K562 (cell line): ENCODE results near the gene SNX20. TPM values are rescaled to one million over a fixed set of nuclear protein-coding genes. Genes with fewer than 3 reads are reported as not detected.

ENCODE experiments used
- ATAC-seq: fragments of 200-7000 bp; cut with Tn5 transposase; 3 replicates; pipeline ENCODE4 v1.9.1; 2020; ENCODE audit warnings: moderate library complexity
- BruUV-seq: library from RNA; stranded (reverse); fragments of 400-500 nt; replicated peaks from 2 replicates; lab custom pipeline; 2021; lab: Mats Ljungman, UMichigan
- CTCF ChIA-PET: fragments of 300-600 bp; formaldehyde crosslinking; extraction: SDS; loops from one replicate; lab custom pipeline; 2021; ENCODE audit warnings: low intra/inter-chr PET ratio; lab: Yijun Ruan, JAX
- POLR2A ChIA-PET: fragments of 300-600, 350-650 bp; sonication (Branson Sonifier 250); formaldehyde crosslinking; extraction: SDS; loops from one replicate; lab custom pipeline; 2021; ENCODE audit warnings: antibody characterized with exemption, inconsistent platforms; lab: Yijun Ruan, JAX
- DNase-seq, 4 experiments: peaks; one replicate each; pipeline versions ENCODE4 v3.0.0 to v3.0.0-alpha.2; 2011 to 2018; ENCODE audit warnings: low spot score in 3 of 4, mixed read lengths in 3 of 4; ENCODE audit errors: extremely low read depth in 1 of 4
- FAIRE-seq: peaks from 2 replicates; lab custom pipeline; 2011; peaks lifted over from hg19 to GRCh38; lab: Jason Lieb, UNC
- H2AFZ ChIP-seq: 2 replicates; pipeline ENCODE4 v1.6.0; 2011; ENCODE audit warnings: low read depth, low read length, control low read depth, inconsistent platforms
- H3K27ac ChIP-seq: fragments of 200-600 bp; 3 replicates; pipeline ENCODE4 v1.8.0; 2011; ENCODE audit warnings: low read depth, mild to moderate bottlenecking, control low read depth, inconsistent platforms, low read length, moderate library complexity, mixed read lengths; ENCODE audit errors: extremely low read depth
- H3K27me3 ChIP-seq, 2 experiments: fragments of 300-600 bp in 1 of 2; 2 replicates in 1 of 2; 3 replicates in 1 of 2; pipeline versions ENCODE4 v1.6.0 to v1.8.0; 2011; ENCODE audit warnings: inconsistent platforms in 2 of 2, low read length in 2 of 2, mild to moderate bottlenecking in 1 of 2, mixed read lengths in 1 of 2, moderate library complexity in 1 of 2; ENCODE audit not compliant: control insufficient read depth in 2 of 2, insufficient read depth in 2 of 2
- H3K36me3 ChIP-seq: fragments of 300-600 bp; 3 replicates; pipeline ENCODE4 v1.8.0; 2011; ENCODE audit warnings: mild to moderate bottlenecking, low read length, inconsistent platforms; ENCODE audit not compliant: control insufficient read depth, insufficient read depth
- H3K4me1 ChIP-seq, 2 experiments: fragments of 200-600 bp in 1 of 2; replicated peaks in 1 of 2; 2 replicates in 1 of 2; 3 replicates in 1 of 2; pipeline versions ENCODE4 v1.5.1 to v1.8.0; 2011; ENCODE audit warnings: inconsistent platforms in 2 of 2, low read length in 2 of 2, mild to moderate bottlenecking in 1 of 2, mixed read lengths in 1 of 2, moderate library complexity in 1 of 2; ENCODE audit not compliant: control insufficient read depth in 2 of 2, insufficient read depth in 2 of 2
- H3K4me2 ChIP-seq: 2 replicates; pipeline ENCODE4 v1.6.1; 2011; ENCODE audit warnings: low read length, control low read depth, inconsistent platforms, mixed read lengths; ENCODE audit not compliant: insufficient read depth
- H3K4me3 ChIP-seq: fragments of 200-600 bp; sonication (generic), shearing (Covaris generic); 2 replicates; pipeline ENCODE4 v1.5.1; 2016; ENCODE audit warnings: control low read depth, inconsistent platforms
- H3K79me2 ChIP-seq: fragments of 200-600 bp; 3 replicates; pipeline ENCODE4 v1.8.0; 2011; ENCODE audit warnings: low read length, inconsistent platforms; ENCODE audit not compliant: control insufficient read depth, insufficient read depth
- H3K9ac ChIP-seq, 2 experiments: 2 replicates each; pipeline versions ENCODE4 v1.6.0 to v1.6.1; 2011; ENCODE audit warnings: low read depth in 2 of 2, low read length in 2 of 2, control low read depth in 1 of 2, inconsistent platforms in 1 of 2, mild to moderate bottlenecking in 1 of 2, mixed read lengths in 1 of 2; ENCODE audit not compliant: insufficient read depth in 1 of 2
- H3K9me1 ChIP-seq: one replicate; pipeline ENCODE4 v1.6.0; 2011; ENCODE audit warnings: inconsistent platforms, mild to moderate bottlenecking, low read length, moderate library complexity; ENCODE audit not compliant: control insufficient read depth, insufficient read depth
- H3K9me3 ChIP-seq: replicated peaks from 2 replicates; pipeline ENCODE4 v1.5.1; 2011; ENCODE audit warnings: low read depth, low read length, inconsistent platforms; ENCODE audit not compliant: control insufficient read depth, insufficient read depth
- H4K20me1 ChIP-seq: replicated peaks from 2 replicates; pipeline ENCODE4 v1.6.1; 2011; ENCODE audit warnings: low read length, inconsistent platforms, mixed read lengths; ENCODE audit not compliant: control insufficient read depth, insufficient read depth
- ATF1 ChIP-seq, 2 experiments: fragments of 450-650 bp in 1 of 2; IDR thresholded peaks; 2 replicates each; pipeline ENCODE4 v1.6.1; 2016; ENCODE audit warnings: missing compliant biosample characterization in 1 of 2, missing genetic modification characterization in 1 of 2
- C11orf30 ChIP-seq: fragments of 450-650 bp; IDR thresholded peaks from 2 replicates; pipeline ENCODE4 v1.6.1; 2016; ENCODE audit warnings: low read depth, mild to moderate bottlenecking
- CHAMP1 ChIP-seq: fragments of 450-650 bp; IDR thresholded peaks from 2 replicates; pipeline ENCODE4 v1.6.1; 2016; ENCODE audit warnings: mild to moderate bottlenecking
- E2F4 ChIP-seq: sonication (generic); formaldehyde crosslinking; IDR thresholded peaks from 2 replicates; pipeline ENCODE4 v1.8.0; 2022; ENCODE audit warnings: mild to moderate bottlenecking, low read depth, missing genetic modification reagents
- FOSL1 ChIP-seq: fragments of 200-800 bp; sonication (Bioruptor generic); conservative IDR thresholded peaks from 2 replicates; pipeline ENCODE4 v1.6.1; 2016; ENCODE audit warnings: missing genetic modification characterization, missing compliant biosample characterization
- GTF3C2 ChIP-seq: IDR thresholded peaks from 3 replicates; pipeline ENCODE4 v1.6.1; 2011; ENCODE audit warnings: borderline replicate concordance, mild to moderate bottlenecking, moderate library complexity; ENCODE audit not compliant: insufficient read length; ENCODE audit errors: extremely low read depth
- HMG20B ChIP-seq: fragments of 250-450 bp; sonication (Bioruptor Pico); IDR thresholded peaks from 2 replicates; pipeline ENCODE4 v1.5.0; 2021; ENCODE audit warnings: mild to moderate bottlenecking
- KHSRP ChIP-seq: fragments of 450-650 bp; IDR thresholded peaks from 2 replicates; pipeline ENCODE4 v1.6.1; 2017
- KLF10 ChIP-seq: fragments of 250-450 bp; sonication (Bioruptor Pico); IDR thresholded peaks from 2 replicates; pipeline ENCODE4 v1.6.1; 2021; ENCODE audit warnings: matching md5 sums
- MTA3 ChIP-seq: fragments of 450-650 bp; formaldehyde crosslinking; IDR thresholded peaks from 2 replicates; pipeline ENCODE4 v1.6.1; 2017; ENCODE audit warnings: mild to moderate bottlenecking, borderline replicate concordance
- NCOA2 ChIP-seq, 2 experiments: fragments of 450-650 bp; IDR thresholded peaks; 2 replicates each; pipeline ENCODE4 v1.6.1; 2018; ENCODE audit warnings: mild to moderate bottlenecking in 2 of 2, moderate library complexity in 1 of 2; ENCODE audit not compliant: partially characterized antibody in 2 of 2
- NCOR1 ChIP-seq: fragments of 450-650 bp; IDR thresholded peaks from 2 replicates; pipeline ENCODE4 v1.6.1; 2016; ENCODE audit warnings: mild to moderate bottlenecking, moderate library complexity
- PHB2 ChIP-seq: fragments of 450-650 bp; IDR thresholded peaks from 2 replicates; pipeline ENCODE4 v1.6.1; 2017; ENCODE audit warnings: low read depth
- ZNF561 ChIP-seq: fragments of 450-650 bp; formaldehyde crosslinking; conservative IDR thresholded peaks from 2 replicates; pipeline ENCODE4 v1.4.0; 2020; ENCODE audit warnings: mild to moderate bottlenecking, moderate library complexity
- ZNF785 ChIP-seq: fragments of 250-450 bp; sonication (Bioruptor Pico); IDR thresholded peaks from 2 replicates; pipeline ENCODE4 v1.4.0; 2020; ENCODE audit warnings: mild to moderate bottlenecking
- WGBS: fragments of 100-300 bp; shearing (Covaris generic); methylation state at CpG from one replicate; pipeline ENCODE4 v1.1.6; 2016; ENCODE audit warnings: low coverage, mixed read lengths; ENCODE audit not compliant: insufficient coverage; ENCODE audit errors: missing lambda C conversion rate; 5-methylcytosine and 5-hydroxymethylcytosine counted together
- in situ Hi-C: fragments of 300-500 bp; cut with MboI; formaldehyde crosslinking; loops from 4 replicates; pipeline ENCODE4 v1.15.0; 2018; ENCODE audit warnings: inconsistent platforms, mixed read lengths
- intact Hi-C: fragments of 100-400 bp; cut with micrococcal nuclease; formaldehyde crosslinking; loops from 2 replicates; pipeline ENCODE4 v1.14.2; 2022
- polyA plus RNA-seq, 8 experiments: library from polyadenylated mRNA; depleted of rRNA in 4 of 8; stranded (reverse) in 5 of 8; unstranded in 3 of 8; fragments of >200 nt; fragmentation: Nextera tagmentation in 2 of 8; fragmentation: Illumina TruSeq in 1 of 8; extraction: Ambion mirVana in 2 of 8; extraction: Trizol in 1 of 8; gene quantifications; 2 replicates each; pipeline versions ENCODE4 v1.2.1 to v1.2.3, GENCODE V29; 2011 to 2014; ENCODE audit warnings: inconsistent platforms in 1 of 8, missing spikeins in 1 of 8
- total RNA-seq, 7 experiments: library from RNA; depleted of rRNA in 6 of 7; stranded (reverse); fragments of >200 nt in 6 of 7; fragmentation: Illumina TruSeq in 2 of 7; extraction: Trizol in 2 of 7; gene quantifications; 2 replicates each; pipeline versions ENCODE4 v1.2.1 to v1.2.3, GENCODE V29; 2011 to 2021; ENCODE audit warnings: low replicate concordance in 1 of 7

SNX20 gene
- total and polyA plus RNA-seq, 9 of the 15 experiments (the other 6 are each of a cell fraction or from before 2014, with no cell fraction given), result 0.04 to 0.07 TPM; not detected in 7

- no peak for TF ChIP-seq PHB2
- TF ChIP-seq GTF3C2, result no peak
- TF ChIP-seq MTA3, result no peak
- TF ChIP-seq NCOR1, result no peak
- TF ChIP-seq C11orf30, result no peak
- TF ChIP-seq FOSL1 (tag), result no peak
- TF ChIP-seq, all 486 proteins: peak for 0
Observed at GRCh38 chr16:50629334-50629733, 51.8 kb downstream of the SNX20 start (continued).

- no peak overlapping the region for H3K9ac ChIP-seq
- WGBS, result 2% methylated on average over 9 of the region's 9 CpGs
- 0 out of 2 replicates have a peak, but pooled peaks cover 4% of the 10 kb centered on the region for H4K20me1 ChIP-seq
- BruUV-seq, result no TSS peak
- H3K9me1 ChIP-seq, result no peaks in the 10 kb centered on the region
- no peak overlapping the region for H3K4me2 ChIP-seq
- H3K36me3 ChIP-seq, result no peaks in the 10 kb centered on the region
- no peak overlapping the region for H3K4me3 ChIP-seq
- H3K9me3 ChIP-seq, result no peaks in the 10 kb centered on the region
- no peaks in the 10 kb centered on the region for H3K79me2 ChIP-seq
- FAIRE-seq (no peak), ATAC-seq (no peak), DNase-seq (no peak)
- H3K4me1 ChIP-seq, result peaks cover 0 to 4% of the 10 kb centered on the region in 2 experiments; a peak in 2 of 5 replicates
- H3K27me3 ChIP-seq, result peaks cover 13 to 63% of the 10 kb centered on the region in 2 experiments
- H3K27ac ChIP-seq, result no peak overlapping the region
- ChIA-PET CTCF (no interaction called here), POLR2A (interaction anchor here (1.2 kb wide), 1 partner anchor 30 kb away, joined by 3 read pairs; no protein-coding TSS in a partner anchor)
- intact Hi-C loops (no loop called here), in situ Hi-C loops (no loop called here)
- H2AFZ ChIP-seq, result no peak overlapping the region
- TF ChIP-seq E2F4 (CRISPR knock-in tag), result no peak
- TF ChIP-seq KLF10 (CRISPR knock-in tag), result no peak
- no peak for TF ChIP-seq NCOA2 (IDR thresholded peaks at IDR 0.05; ENCODE audit: partially characterized antibody in 2 of 2)
- no peak for TF ChIP-seq CHAMP1
- TF ChIP-seq ATF1 (CRISPR knock-in tag; IDR thresholded peaks at IDR 0.05), result no peak
- TF ChIP-seq ATF1 (tag; IDR thresholded peaks at IDR 0.05), result no peak
- TF ChIP-seq ZNF561, result no peak
- no peak for TF ChIP-seq KHSRP
- no peak for TF ChIP-seq HMG20B
- TF ChIP-seq ZNF785 (CRISPR knock-in tag), result no peak
Observed at GRCh38 chr16:50628156-50628802, 52.8 kb downstream of the SNX20 start.
